H1 (cell line): ENCODE data around the gene MCHR1. TPM values are rescaled to one million over a fixed set of nuclear protein-coding genes. Genes with fewer than 3 reads are reported as not detected.

Source experiments
- CBX5 ChIP-seq: fragments of 300-800, 300-1000 bp; sonication (generic); IDR thresholded peaks from 2 replicates; pipeline ENCODE4 v1.7.1; 2016; ENCODE audit warnings: antibody characterized with exemption, low read length, low read depth
- GTF2F1 ChIP-seq: IDR thresholded peaks from 2 replicates; pipeline ENCODE4 v1.6.1; 2012; ENCODE audit warnings: low read depth, low read length, improper control_type of control experiment, borderline replicate concordance
- MAX ChIP-seq: IDR thresholded peaks from 2 replicates; pipeline ENCODE4 v1.6.1; 2012; ENCODE audit warnings: inconsistent platforms
- PHF8 ChIP-seq: fragments of 200-600 bp; sonication (generic); conservative IDR thresholded peaks from 2 replicates; pipeline ENCODE4 v1.7.1; 2012; ENCODE audit warnings: low read depth, mild to moderate bottlenecking, inconsistent platforms, low read length, moderate library complexity
- SIX5 ChIP-seq: IDR thresholded peaks from 2 replicates; pipeline ENCODE4 v1.6.1; 2011; ENCODE audit warnings: mild to moderate bottlenecking, low read depth, low read length
- TAF7 ChIP-seq: optimal IDR thresholded peaks from 2 replicates; pipeline ENCODE3; 2011; ENCODE audit warnings: low read depth, mild to moderate bottlenecking, inconsistent platforms, low read length, moderate library complexity, borderline replicate concordance
- polyA plus RNA-seq, 7 experiments: library from polyadenylated mRNA; depleted of rRNA in 3 of 7; stranded (reverse) in 5 of 7; unstranded in 2 of 7; fragments of >200 nt in 5 of 7; fragments of 200-250 nt in 2 of 7; gene quantifications; 1 replicate in 5 of 7; 2 replicates in 1 of 7; 4 replicates in 1 of 7; pipeline versions ENCODE4 v1.2.1 to v1.2.3, GENCODE V29; 2011 to 2013; ENCODE audit warnings: missing spikeins in 2 of 7, mixed read lengths in 2 of 7
- total RNA-seq: library from RNA; stranded (reverse); fragmentation: NEBNext Ultra II Directional; extraction: Animal tissue kit (Norgen Biotek cat#: 25700); gene quantifications from 2 replicates; pipeline ENCODE4 v1.2.1, GENCODE V29; 2021

The MCHR1 gene
- total and polyA plus RNA-seq, 2 of the 8 experiments (the other 6 are each of a cell fraction or from before 2014, with no cell fraction given), result 0.91 to 7.6 TPM

GRCh38 chr22:40653361-40653760 lies 25.9 kb upstream of the MCHR1 start (continued):
- TF ChIP-seq MAX, result no peak
- TF ChIP-seq SIX5, result no peak
- no peak for TF ChIP-seq PHF8
- TF ChIP-seq GTF2F1, result no peak
- TF ChIP-seq TAF7, result no peak
- no peak for TF ChIP-seq CBX5
